Glutamatergic neuron (in vitro differentiated cells): ENCODE measurements around the gene NTHL1. TPM values are rescaled to one million over a fixed set of nuclear protein-coding genes. Genes with fewer than 3 reads are reported as not detected.
"Not testable (repeated sequence)": the region's sequence is repeated elsewhere in the genome, so short reads cannot be mapped to it uniquely, and the experiment has no call there.

Experiments
- DNase-seq: peaks from one replicate; pipeline ENCODE4 v3.0.0; 2022
- H3K27ac Mint-ChIP-seq: one replicate; pipeline ENCODE4 v1.8.0; 2020; ENCODE audit warnings: mild to moderate bottlenecking, mixed read lengths, inconsistent platforms; ENCODE audit not compliant: unreplicated experiment
- H3K27me3 Mint-ChIP-seq: one replicate; pipeline ENCODE4 v1.8.0; 2020; ENCODE audit warnings: mild to moderate bottlenecking, moderate library complexity, mixed read lengths, inconsistent platforms; ENCODE audit not compliant: unreplicated experiment
- H3K36me3 Mint-ChIP-seq: one replicate; pipeline ENCODE4 v1.8.0; 2020; ENCODE audit warnings: mild to moderate bottlenecking, mixed read lengths, inconsistent platforms; ENCODE audit not compliant: unreplicated experiment
- H3K4me1 Mint-ChIP-seq: one replicate; pipeline ENCODE4 v1.8.0; 2020; ENCODE audit warnings: mild to moderate bottlenecking, low read depth, mixed read lengths, inconsistent platforms; ENCODE audit not compliant: unreplicated experiment
- H3K4me3 Mint-ChIP-seq: one replicate; pipeline ENCODE4 v1.8.0; 2020; ENCODE audit warnings: mild to moderate bottlenecking, mixed read lengths, inconsistent platforms; ENCODE audit not compliant: unreplicated experiment
- H3K9me3 Mint-ChIP-seq: one replicate; pipeline ENCODE4 v1.8.0; 2020; ENCODE audit warnings: mild to moderate bottlenecking, moderate library complexity, mixed read lengths, inconsistent platforms; ENCODE audit not compliant: unreplicated experiment
- total RNA-seq: library from RNA; stranded (reverse); fragmentation: NEBNext Ultra II Directional; extraction: Animal tissue kit (Norgen Biotek cat#: 25700); gene quantifications from one replicate; pipeline ENCODE4 v1.2.1, GENCODE V29; 2021; ENCODE audit not compliant: unreplicated experiment
- TF ChIP-seq, protein P1 (sequence below): fragments of 200-600 bp; sonication (generic); IDR thresholded peaks from one replicate; pipeline ENCODE4 v1.5.0; 2021; ENCODE audit not compliant: partially characterized antibody, unreplicated experiment

NTHL1 gene
- total RNA-seq, 1 donor from 2014 or later = 194 TPM

DNA sequence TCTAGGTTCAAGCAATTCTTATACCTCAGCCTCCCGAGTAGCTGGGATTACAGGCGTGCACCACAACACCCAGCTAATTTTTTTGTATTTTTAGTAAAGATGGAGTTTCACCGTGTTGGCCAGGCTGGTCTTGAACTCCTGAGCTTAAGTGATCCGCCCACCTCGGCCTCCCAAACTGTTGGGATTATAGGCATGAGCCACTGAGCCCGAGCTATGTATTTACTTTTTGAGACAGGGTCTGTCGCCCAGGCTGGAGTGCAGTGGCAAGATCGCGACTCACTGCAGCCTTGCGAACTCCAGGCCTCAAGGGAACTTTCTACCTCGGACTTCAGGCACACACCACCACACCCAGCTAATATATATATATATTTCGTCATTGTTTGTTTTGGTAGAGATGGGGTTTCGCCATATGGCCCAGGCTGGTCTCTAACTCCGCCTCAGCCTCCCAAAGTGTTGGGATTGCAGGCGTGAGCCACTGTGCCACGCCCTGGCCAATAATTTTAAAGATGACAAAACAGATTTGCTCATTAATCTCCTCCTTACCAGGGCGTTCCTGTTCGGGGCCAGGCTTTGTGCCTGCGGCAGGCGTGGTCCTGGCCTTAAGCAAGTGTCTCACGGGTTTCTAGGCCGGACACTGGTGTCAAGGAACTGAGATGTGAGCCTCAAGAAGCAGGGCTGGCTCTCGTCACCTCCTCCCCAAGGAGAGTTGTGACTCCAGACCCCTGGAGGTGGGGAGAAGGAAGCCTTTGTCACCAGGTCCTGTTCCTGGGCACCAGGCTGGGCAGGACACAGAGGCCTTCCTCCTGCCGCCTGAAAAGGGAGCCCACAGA is 32.3 kb downstream of the NTHL1 start:
- TF ChIP-seq, protein P1, sequence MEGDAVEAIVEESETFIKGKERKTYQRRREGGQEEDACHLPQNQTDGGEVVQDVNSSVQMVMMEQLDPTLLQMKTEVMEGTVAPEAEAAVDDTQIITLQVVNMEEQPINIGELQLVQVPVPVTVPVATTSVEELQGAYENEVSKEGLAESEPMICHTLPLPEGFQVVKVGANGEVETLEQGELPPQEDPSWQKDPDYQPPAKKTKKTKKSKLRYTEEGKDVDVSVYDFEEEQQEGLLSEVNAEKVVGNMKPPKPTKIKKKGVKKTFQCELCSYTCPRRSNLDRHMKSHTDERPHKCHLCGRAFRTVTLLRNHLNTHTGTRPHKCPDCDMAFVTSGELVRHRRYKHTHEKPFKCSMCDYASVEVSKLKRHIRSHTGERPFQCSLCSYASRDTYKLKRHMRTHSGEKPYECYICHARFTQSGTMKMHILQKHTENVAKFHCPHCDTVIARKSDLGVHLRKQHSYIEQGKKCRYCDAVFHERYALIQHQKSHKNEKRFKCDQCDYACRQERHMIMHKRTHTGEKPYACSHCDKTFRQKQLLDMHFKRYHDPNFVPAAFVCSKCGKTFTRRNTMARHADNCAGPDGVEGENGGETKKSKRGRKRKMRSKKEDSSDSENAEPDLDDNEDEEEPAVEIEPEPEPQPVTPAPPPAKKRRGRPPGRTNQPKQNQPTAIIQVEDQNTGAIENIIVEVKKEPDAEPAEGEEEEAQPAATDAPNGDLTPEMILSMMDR = no peak

DNA sequence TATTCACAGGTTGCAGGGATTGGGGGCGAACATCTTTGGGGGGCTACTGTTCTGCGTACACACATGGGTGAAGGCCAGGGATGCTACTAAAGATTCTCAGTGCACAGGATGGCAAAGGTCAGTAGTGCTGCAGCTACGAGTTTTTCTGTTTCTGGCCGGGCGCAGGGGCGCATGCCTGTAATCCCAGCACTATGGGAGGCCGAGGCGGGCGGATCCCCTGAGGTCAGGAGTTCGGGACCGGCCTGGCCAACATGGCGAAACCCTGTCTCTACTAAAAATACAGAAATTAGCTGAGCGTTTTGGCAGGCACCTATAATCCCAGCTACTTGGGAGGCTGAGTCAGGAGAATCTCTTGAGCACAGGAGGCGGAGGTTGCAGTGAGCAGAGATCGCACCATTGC is 34.1 kb downstream of the NTHL1 start:
- Mint-ChIP-seq H3K27ac (no peak overlapping the region), H3K27me3 (peaks cover 7% of the 10 kb centered on the region), H3K4me3 (no peak overlapping the region), H3K9me3 (peaks cover 4% of the 10 kb centered on the region), H3K4me1 (peaks cover 6% of the 10 kb centered on the region), H3K36me3 (no peaks in the 10 kb centered on the region)
- TF ChIP-seq, protein P1 = no peak
- DNase-seq = no peak

More for the DNA sequence above, 32.3 kb downstream of the NTHL1 start:
- H3K4me3 Mint-ChIP-seq = peak overlapping the region; percentile 46
- H3K36me3 Mint-ChIP-seq = no peaks in the 10 kb centered on the region
- no peak overlapping the region for H3K27ac Mint-ChIP-seq
- H3K4me1 Mint-ChIP-seq = peaks cover 8% of the 10 kb centered on the region
- peaks cover 8% of the 10 kb centered on the region for H3K27me3 Mint-ChIP-seq
- no peak for DNase-seq
- peaks cover 4% of the 10 kb centered on the region for H3K9me3 Mint-ChIP-seq

DNA sequence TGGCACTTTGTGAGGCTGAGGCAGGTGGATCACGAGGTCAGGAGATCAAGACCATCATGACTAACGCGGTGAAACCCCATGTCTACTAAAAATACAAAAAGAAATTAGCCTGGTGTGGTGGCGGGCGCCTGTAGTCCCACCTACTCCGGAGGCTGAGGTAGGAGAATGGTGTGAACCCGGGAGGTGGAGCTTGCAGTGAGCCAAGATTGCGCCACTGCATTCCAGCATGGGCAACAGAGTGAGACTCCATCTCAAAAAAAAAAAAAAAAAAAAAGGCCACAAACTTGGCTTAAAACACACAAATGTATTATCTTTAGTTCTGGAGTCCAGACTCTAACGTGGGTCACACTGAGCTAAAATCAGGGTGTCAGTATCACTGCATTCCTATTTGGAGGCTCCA is 35.9 kb downstream of the NTHL1 start:
- not testable (repeated sequence) for H3K27ac Mint-ChIP-seq, H3K4me3 Mint-ChIP-seq, DNase-seq, H3K9me3 Mint-ChIP-seq, H3K36me3 Mint-ChIP-seq
- Mint-ChIP-seq H3K27me3 (peaks cover 12% of the 10 kb centered on the region), H3K4me1 (peaks cover 15% of the 10 kb centered on the region)

DNA sequence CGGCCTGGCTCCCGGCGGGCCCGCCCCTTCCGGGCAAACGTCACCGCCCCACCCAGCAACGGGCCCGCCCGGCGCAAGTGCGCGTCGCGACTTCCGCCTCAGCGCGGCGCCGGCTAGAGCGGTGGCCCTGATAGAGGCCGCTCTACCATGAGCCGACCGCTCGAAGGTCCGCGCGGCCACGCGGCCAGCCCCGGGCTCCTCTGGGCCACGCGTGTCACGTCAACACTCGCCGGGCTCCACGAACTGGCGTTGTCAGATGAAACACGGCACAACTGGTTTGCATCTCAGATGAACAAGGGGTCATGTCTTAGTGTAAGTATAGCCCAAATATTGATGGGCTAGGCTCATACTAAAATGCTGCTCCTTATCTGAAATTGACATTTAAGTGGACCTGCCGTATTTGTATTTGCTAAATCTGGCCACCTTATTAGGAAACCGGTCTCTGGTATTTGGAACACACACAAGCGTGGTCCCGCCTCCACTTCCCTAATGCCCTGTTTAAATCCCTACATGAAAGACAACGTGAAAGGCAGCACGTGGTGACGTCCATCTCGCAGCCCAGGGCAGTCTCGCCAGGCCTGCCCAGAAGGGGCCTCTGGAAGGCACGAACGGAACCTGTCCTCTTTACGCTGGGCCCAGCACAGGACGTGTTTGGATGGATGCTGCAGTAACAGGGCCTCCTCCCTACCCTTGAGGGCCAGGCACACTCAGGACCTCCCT is 37.7 kb downstream of the NTHL1 start, which contains the start of gene ZNF598:
TSS of gene ZNF598 (minus strand) at position 31 of the 720 bp plus-strand sequence.
- H3K27ac Mint-ChIP-seq = peak within 1 kb of the TSS; percentile 90
- DNase-seq = peak; percentile 88

DNA sequence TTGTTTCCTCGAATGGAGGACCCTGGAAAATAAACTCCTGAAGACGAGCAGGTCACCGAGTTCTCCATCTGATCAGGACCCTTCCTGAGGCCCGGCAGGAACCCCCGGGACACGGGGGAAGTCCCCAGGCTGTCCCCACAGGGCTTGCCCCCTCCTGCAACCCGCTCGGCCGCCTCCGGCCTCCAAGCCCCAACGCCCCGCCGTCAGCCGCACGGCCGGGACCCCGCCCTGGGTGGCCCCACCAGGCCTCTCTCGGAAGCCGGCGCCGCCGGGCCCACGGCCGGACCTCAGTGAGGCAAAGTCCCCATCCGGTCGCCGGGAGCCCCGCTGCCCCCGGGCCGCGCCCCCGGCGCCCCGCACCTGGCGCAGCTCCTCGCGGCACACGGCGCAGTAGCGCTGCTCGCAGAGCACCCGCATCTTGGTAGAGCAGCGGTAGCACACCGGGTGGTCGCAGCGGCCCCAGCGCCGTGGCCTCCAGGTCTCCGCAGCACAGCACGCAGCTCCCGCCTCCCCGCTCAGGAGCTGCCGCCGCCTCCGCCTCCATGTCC is 38.4 kb downstream of the NTHL1 start:
- Mint-ChIP-seq H3K36me3 (peaks cover 4% of the 10 kb centered on the region), H3K27me3 (peaks cover 16% of the 10 kb centered on the region), H3K9me3 (peaks cover 10% of the 10 kb centered on the region), H3K27ac (peak overlapping the region; percentile 84), H3K4me3 (peak overlapping the region; percentile 92), H3K4me1 (peaks cover 20% of the 10 kb centered on the region)
- TF ChIP-seq, protein P1 = no peak
- no peak for DNase-seq

More for the DNA sequence above, 37.7 kb downstream of the NTHL1 start, which contains the start of gene ZNF598:
- peaks cover 8% of the 10 kb centered on the region for H3K9me3 Mint-ChIP-seq
- TF ChIP-seq, protein P1 = no peak
- peak within 1 kb of the TSS; percentile 93 for H3K4me3 Mint-ChIP-seq
- peaks cover 14% of the 10 kb centered on the region for H3K27me3 Mint-ChIP-seq
- peaks cover 4% of the 10 kb centered on the region for H3K36me3 Mint-ChIP-seq
- peaks cover 20% of the 10 kb centered on the region for H3K4me1 Mint-ChIP-seq
